NCI-H146 treated with DMSO at 0.1 percent for 48 hours (cell line): ENCODE measurements around the gene MICOS13.

ENCODE experiments used
- DNase-seq: peaks from one replicate; lab custom pipeline; 2025; ENCODE audit not compliant: unreplicated experiment; lab: John Stamatoyannopoulos, UW

MICOS13 gene

GRCh38 chr19:5669212-5669611, 11.1 kb downstream of the MICOS13 start:
- no peak for DNase-seq

- no peak for DNase-seq
Measured at GRCh38 chr19:5667751-5668271, 12.5 kb downstream of the MICOS13 start.

- DNase-seq: no peak
Measured at GRCh38 chr19:5666921-5667610, 13.2 kb downstream of the MICOS13 start.

GRCh38 chr19:5665781-5666513, 14.4 kb downstream of the MICOS13 start:
- DNase-seq: no peak

- no peak for DNase-seq
Measured at GRCh38 chr19:5664515-5664914, 15.8 kb downstream of the MICOS13 start.

GRCh38 chr19:5663904-5664303, 16.4 kb downstream of the MICOS13 start:
- no peak for DNase-seq

GRCh38 chr19:5661483-5661882, 18.8 kb downstream of the MICOS13 start:
- no peak for DNase-seq

GRCh38 chr19:5655412-5655811, 24.9 kb downstream of the MICOS13 start:
- DNase-seq: no peak

- DNase-seq: no peak
Measured at GRCh38 chr19:5654931-5655330, 25.4 kb downstream of the MICOS13 start.

GRCh38 chr19:5652261-5652660, 28.1 kb downstream of the MICOS13 start:
- DNase-seq: no peak

GRCh38 chr19:5651361-5651760, 29.0 kb downstream of the MICOS13 start:
- DNase-seq: no peak

GRCh38 chr19:5648464-5648863, 31.9 kb downstream of the MICOS13 start:
- no peak for DNase-seq

GRCh38 chr19:5646703-5647102, 33.6 kb downstream of the MICOS13 start:
- DNase-seq: no peak

- peak; percentile 16 for DNase-seq
Measured at GRCh38 chr19:5645409-5645808, 34.9 kb downstream of the MICOS13 start.

GRCh38 chr19:5644037-5644436, 36.3 kb downstream of the MICOS13 start:
- DNase-seq: no peak

GRCh38 chr19:5643060-5643459, 37.3 kb downstream of the MICOS13 start:
- DNase-seq: no peak

GRCh38 chr19:5642204-5642603, 38.1 kb downstream of the MICOS13 start:
- no peak for DNase-seq

- DNase-seq: no peak
Measured at GRCh38 chr19:5641171-5641570, 39.1 kb downstream of the MICOS13 start.

GRCh38 chr19:5637971-5638370, 42.3 kb downstream of the MICOS13 start:
- DNase-seq: no peak

GRCh38 chr19:5635427-5635826, 44.9 kb downstream of the MICOS13 start:
- no peak for DNase-seq

- DNase-seq: no peak
Measured at GRCh38 chr19:5632657-5633056, 47.7 kb downstream of the MICOS13 start.

- DNase-seq: no peak
Measured at GRCh38 chr19:5632241-5632612, 48.1 kb downstream of the MICOS13 start.
